Cortex of kidney (tissue), 1 donor: Measurements from ENCODE around the gene NEFH.
"Not testable (repeated sequence)": the region's sequence is repeated elsewhere in the genome, so short reads cannot be mapped to it uniquely, and the experiment has no call there.

Source experiments
- DNase-seq: peaks from one replicate; lab custom pipeline; 2025; lab: John Stamatoyannopoulos, UW

Gene NEFH

DNA sequence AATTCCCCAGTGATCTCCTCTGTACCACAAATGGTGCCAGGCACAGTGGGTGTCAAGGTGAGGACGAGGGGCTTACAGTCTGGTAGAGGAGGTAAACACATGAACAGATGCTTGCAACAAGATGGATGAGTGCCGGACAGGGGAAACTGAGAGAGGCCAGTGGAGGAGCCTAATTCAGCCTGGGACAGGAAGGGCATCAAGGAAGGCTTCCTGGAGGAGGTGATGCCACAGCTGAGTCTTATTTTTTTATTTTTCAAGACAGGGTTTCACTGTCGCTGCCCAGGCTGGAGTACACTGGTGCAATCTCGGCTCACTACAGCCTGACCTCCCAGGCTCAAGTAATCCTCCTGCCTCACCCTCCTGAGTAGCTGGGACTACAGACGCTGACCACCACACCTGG is 18.8 kb upstream of the NEFH start:
- no peak for DNase-seq

DNA sequence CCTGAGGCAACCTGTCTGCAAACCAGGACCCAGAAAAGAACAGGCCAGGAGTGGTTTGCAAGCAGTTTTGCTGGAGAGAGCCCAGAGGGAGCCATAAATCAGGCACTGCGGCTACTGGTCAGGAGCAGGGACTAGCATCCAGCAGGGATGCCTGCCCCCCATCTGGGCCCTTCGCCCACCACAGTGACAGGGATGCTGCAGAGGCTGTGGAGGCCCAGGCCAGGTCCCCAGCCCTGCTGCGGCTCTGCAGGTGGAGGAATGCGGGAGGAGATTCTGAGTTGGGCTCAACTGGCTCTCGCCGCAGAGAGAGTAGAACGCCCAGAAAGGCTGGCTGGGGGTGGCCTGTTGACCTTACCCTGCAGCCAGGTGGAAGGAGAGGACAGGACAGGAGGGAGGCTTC is 16.4 kb upstream of the NEFH start:
- DNase-seq, result no peak

DNA sequence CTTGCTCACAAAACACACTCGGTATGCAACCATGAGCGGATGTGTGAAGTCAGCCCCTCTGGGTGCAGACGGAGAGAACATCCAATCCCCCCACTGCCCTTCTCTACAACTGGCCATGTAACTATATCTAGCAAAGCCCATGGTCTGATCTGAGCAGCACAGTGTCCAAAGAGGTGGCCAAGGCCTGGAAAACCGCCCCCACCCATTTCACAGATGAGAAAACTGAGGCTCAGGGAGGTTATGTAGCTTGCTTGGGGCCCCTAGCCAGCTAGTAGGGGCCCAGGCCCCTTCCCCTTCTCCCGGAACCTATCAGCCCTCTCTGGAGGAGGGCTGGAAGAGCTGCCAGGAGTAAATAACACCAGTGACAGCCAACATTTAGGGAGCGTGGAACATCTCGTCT is 15.4 kb upstream of the NEFH start:
- DNase-seq, result no peak

DNA sequence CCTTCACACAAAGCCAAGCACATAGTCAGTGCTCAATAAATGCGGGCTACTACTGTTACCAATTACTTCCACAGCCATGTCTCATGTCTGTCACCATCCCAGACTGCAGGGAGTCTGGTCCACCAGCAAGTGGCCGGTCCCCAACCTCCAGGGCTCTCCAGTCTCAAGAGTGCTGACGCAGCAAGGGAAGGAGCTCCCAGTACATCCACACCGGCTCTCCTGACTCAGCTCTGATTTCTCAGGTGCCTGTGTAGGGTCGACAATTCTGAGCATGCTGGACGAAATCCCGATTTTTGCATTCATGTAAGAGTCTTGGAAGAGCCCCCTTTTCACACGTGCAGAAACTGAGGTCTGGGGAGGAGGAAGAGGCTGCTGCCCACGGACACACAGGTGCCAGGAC is 10.3 kb upstream of the NEFH start:
- no peak for DNase-seq

DNA sequence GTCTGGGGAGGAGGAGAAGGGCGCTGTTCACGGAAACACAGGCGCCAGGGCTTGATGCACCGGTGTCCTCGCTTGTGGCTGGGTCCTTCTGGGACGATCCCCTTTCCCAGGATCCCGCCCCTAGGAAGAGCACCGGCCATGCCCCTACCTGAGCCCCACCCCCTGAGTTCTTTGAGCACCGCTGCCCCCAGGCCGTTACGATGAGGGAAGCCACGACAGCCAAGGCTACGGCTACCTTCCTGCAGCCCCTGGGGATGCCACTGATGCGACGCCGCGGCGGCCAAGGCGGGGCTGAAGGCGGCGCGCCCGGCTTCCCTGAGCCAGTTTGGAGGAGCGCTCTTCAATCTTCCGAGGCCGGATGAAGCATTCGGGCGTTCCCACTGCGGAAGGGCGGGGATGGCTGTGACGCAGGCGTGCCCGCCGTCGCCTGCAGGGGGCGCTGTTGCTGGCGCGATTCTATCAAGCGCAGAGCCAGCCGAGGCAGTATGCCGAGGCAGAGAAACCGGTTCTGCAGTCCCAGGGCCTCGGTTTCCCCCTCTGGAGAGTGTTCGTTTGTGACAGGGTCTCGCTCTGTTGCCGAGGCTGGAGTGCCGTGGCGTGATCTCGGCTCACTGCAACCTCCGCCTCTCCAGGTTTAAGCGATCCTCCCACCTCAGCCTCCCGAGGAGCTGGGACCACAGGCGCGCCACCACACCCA is 9.7 kb upstream of the NEFH start:
- no peak for DNase-seq

DNA sequence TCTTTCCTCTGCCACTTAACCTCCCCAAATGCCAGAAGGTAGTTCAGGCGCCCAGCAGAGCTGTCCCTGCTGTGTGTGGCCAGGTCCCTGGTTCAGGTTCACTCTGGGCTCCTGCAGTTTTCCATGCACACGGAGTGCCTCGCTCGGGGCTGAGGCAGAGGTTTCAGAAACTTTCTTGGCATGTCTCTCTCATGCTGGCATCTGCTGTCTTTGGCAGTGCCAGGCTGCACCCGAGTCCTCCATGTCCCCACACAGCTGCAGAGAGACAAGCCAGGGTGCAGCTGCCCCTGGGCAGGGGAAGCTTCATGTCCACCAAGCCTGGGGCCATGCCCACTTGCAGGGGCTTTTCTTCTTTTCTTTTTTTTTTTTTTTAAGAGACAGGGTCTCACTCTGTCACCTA is 7.0 kb upstream of the NEFH start:
- DNase-seq, result no peak

DNA sequence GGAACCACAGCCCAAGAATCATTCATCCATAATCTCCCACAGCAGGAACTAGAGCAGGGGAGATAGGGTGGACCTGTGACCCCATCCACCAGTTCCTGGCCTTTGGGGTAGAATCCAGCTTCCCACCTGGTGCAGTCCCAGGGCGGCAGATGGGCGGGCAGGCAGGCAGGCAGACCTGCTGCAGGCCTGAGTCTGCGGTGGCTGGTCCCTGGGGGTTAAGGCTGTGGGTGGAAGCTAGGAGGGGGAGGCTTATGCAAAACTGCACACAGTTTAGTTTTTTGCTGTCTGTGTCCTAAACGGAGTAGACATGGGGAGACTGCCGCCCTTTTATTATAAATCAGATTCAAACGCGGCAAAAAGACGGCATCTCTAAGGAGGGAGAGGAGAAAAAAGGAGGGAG is 4.5 kb upstream of the NEFH start:
- DNase-seq, result no peak

DNA sequence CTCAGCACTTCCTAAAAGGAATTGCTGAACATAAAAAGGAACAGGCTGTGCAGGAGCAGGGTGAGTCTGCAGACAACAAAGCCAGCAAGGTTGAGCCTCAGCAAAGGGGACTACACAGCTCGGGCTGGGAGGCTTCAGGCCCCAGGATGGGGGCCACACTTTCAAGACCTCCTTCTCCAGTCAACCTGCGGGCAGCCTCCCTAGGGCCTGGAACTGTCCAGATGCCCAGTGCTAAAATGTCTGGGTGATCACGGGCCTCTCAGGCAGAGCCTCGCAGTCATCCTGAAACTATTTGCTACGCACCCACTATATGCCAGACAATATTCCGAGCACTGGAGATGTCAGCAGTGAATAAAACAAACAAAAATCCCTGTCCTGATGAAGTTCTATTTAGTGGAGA is 3.9 kb upstream of the NEFH start:
- no peak for DNase-seq

DNA sequence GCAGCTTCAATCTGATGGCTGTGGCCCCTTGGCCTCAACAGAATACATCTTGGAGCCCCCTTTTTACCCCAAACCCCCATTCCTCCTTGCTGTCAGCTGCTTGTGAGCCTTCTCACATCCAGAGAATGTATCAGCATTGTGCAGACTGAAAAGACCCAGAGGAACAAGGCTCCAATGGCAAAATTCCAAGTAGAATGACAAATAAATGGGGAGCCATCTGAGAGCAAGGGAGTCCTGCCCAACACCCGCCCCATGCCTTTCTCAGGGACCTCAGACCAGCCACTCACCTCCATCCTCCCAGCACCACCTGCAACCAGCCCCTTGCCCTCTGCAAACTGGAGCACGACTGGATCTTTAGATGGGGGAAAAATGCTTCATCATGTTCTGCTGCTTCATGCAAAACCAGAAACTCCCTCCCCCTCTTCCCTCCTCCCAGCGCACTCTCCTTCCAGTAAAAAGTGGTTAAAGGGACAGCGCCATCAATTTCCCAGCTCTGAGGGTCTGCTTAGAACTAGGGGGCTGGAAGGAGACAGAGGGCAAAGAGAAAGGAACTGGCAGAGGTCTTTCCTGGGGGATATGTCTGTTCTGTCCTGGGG is 2.2 kb upstream of the NEFH start:
- DNase-seq, result no peak

DNA sequence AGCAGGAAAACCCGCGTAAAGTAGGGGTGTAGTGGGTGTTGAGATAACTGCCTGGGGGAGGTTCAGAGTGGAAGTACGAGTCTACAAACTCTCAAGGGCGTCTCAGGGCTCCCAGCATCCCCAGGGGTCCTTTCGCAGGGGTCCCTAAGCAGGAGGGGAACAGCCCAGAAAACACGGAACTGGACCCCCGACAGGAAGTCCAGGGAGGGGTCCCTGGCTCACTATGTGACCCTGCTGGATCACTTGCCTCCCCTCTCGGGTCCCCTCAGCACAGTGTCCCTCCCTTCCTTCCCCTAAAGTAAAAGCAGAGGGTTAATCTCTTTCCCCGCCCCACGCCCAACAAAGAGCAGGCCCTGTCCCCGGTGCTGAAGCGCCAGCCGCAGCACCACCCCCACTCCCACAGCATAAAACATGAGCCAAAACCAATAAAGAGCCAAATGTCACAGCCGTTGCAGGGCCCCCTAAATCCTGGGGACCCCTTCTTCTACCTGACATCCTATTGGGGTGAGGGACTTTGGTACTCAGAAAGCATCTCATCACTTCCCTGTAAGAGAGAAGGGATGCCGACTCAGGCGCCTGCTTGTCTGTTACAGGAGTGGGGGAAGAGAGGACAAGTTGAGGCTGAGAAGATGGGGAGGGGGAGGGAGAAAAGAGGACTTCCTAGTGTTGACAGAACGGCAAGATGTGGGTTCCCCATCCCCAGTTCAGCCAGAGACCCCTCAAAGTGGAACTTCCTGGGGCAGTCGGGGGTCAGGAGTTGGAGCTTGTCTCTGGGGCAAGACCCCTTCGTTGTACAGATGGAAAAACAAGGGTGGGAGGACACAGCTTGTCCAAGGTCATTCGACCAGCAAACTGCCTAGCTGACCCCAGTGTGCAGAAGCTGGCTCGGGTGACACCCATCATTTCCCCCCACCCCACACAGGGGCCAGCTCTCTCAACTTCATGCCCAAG is 1.4 kb upstream of the NEFH start:
- no peak for DNase-seq

DNA sequence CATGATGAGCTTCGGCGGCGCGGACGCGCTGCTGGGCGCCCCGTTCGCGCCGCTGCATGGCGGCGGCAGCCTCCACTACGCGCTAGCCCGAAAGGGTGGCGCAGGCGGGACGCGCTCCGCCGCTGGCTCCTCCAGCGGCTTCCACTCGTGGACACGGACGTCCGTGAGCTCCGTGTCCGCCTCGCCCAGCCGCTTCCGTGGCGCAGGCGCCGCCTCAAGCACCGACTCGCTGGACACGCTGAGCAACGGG is 169 bp downstream of the NEFH start:
- DNase-seq, result no peak

DNA sequence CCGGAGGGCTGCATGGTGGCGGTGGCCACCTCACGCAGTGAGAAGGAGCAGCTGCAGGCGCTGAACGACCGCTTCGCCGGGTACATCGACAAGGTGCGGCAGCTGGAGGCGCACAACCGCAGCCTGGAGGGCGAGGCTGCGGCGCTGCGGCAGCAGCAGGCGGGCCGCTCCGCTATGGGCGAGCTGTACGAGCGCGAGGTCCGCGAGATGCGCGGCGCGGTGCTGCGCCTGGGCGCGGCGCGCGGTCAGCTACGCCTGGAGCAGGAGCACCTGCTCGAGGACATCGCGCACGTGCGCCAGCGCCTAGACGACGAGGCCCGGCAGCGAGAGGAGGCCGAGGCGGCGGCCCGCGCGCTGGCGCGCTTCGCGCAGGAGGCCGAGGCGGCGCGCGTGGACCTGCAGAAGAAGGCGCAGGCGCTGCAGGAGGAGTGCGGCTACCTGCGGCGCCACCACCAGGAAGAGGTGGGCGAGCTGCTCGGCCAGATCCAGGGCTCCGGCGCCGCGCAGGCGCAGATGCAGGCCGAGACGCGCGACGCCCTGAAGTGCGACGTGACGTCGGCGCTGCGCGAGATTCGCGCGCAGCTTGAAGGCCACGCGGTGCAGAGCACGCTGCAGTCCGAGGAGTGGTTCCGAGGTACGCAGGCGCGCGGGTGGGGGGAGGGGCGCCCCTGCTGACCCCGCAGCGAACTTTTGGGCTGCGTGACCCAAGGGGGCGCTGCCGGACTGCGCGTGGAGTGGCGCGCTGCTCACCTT is 670 bp downstream of the NEFH start:
- DNase-seq, result no peak

DNA sequence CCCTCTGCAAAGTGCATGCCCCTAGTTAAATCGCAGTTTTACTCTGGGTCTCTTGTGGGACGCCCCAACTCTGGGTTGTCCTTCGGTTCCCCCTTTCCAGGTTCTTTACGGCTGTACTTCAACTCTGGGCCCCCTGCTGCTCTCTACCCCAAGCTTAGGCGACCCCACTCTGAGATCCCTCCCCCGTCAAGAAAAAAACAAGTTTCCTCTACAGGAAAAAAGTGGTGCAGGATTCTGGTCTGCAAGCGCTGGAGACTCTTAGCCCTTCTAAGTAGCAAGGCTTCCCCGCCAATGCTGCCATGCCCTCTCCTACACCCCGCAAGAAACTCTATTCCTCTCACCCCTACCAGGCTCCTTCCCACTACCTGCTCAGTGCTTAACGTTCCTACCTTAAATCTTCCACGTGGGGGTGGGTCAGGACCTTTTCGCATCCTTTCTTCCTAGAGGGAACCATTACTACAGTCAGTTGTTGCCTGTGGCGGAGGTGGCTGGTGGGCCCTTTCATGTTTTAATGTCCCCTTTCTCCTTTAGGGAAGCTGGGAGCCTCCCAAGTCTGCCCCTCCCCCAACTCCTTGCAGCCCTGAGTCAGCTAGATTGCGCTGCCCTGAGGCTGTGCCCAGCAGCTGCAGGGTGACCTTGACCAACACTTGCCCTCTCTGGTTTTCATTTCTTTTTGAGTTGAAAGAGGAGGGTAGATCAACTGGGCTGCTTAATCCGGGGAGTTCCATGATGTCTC is 1.4 kb downstream of the NEFH start:
- DNase-seq, result no peak

DNA sequence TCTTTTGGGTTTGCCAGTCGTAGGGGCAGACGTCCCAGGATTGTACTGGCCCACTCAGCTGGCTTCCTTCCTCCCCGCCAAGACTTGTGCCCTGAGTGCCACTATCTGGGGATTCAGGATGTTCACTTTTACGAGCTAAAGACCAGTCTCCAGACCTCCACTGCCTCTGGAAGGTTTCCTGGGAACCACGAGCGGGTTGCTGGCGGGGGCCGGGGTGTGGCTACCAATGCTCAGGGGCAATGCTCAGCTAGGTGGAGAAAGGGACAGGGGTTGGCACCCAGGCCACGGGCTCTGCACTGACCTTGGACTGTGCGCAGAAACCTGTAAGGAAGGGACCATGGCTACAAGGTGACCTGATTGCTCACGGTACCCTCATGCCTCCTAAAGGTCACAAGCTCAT is 2.2 kb downstream of the NEFH start:
- no peak for DNase-seq

DNA sequence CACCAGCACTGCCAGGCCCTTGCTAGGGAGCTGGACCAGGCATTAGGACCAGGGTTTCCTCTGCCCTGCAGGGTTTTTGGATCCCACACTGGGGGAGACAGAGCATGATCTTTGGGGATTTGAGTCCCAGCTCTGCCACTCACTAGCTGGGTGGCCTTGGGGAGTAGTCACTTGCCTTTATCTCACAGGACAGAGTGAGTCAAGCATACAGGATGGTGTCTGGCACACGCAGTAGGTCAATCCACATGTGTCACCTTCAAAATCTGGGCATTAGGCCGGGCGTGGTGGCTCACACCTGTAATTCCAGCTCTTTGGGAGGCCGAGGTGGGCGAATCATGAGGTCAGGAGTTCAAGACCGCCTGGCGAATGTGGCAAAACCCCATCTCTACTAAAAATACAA is 2.7 kb downstream of the NEFH start:
- DNase-seq, result no peak

DNA sequence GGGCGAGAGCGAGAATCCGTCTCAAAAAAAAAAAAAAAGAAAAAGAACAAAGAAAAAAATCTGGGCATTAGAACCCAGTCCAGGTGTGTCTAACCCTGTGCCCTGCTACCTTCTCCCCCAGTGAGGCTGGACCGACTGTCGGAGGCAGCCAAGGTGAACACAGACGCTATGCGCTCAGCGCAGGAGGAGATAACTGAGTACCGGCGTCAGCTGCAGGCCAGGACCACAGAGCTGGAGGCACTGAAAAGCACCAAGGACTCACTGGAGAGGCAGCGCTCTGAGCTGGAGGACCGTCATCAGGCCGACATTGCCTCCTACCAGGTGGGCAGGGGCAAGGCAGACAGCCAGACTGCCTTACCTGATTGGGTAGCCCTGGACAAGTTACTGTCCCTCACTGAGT is 3.2 kb downstream of the NEFH start:
- no peak for DNase-seq

DNA sequence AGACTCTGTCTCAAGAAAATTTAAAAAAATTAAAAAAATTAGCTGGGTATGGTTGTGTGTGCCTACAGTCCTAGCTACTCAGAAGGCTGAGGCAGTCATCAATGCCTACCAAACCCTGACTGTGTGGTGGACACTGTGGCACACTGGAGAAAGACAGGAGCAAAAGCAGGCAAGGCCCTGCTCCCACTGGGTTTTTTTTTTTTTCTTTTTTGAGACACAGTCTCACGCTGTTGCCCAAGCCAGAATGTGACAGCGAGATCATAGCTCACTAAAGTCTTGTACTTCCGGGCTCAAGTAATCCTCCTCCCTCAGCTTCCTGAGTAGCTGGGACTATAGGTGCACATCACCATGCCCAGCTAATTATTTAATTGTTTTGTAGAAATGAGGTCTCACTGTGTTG is 4.6 kb downstream of the NEFH start:
- no peak for DNase-seq

DNA sequence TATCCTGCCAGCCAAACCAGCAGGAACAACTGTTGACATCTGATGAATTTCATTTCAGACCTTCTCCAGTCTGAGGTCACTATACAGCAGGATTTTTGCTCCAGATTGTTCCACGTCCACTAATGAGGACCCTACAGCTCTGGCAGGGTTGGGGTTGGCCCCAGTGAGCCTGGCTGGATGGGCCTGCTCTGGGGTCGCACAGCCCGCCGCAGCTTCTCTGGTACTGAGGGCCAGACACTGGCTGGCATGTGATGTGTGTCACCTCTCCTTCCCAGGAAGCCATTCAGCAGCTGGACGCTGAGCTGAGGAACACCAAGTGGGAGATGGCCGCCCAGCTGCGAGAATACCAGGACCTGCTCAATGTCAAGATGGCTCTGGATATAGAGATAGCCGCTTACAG is 5.4 kb downstream of the NEFH start:
- DNase-seq, result no peak

DNA sequence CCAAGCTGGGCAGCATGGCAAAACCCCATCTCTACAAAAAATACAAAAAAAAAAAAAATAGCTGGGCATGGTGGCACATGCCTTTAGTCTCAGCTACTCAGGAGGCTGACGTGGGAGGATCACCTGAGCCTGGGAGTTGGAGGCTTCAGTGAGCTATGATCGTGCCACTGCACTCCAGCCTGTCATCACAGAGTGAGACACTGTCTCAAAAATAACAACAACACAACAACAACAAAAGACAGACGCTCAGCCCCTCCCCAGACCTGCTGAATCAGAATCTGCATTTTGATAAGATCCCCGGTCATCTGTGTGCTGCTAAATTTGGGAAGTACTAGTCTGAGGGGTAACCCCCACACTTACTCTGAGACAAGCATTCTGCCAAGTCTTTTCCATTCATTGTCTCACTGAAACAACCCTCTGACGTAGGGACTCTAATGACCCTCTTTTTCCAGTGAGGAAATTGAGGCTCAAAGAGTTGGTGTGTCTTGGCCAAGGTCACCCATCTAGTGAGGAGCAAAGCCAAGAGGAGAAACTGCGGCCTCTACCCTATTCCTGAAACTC is 7.5 kb downstream of the NEFH start:
- DNase-seq, result no peak

DNA sequence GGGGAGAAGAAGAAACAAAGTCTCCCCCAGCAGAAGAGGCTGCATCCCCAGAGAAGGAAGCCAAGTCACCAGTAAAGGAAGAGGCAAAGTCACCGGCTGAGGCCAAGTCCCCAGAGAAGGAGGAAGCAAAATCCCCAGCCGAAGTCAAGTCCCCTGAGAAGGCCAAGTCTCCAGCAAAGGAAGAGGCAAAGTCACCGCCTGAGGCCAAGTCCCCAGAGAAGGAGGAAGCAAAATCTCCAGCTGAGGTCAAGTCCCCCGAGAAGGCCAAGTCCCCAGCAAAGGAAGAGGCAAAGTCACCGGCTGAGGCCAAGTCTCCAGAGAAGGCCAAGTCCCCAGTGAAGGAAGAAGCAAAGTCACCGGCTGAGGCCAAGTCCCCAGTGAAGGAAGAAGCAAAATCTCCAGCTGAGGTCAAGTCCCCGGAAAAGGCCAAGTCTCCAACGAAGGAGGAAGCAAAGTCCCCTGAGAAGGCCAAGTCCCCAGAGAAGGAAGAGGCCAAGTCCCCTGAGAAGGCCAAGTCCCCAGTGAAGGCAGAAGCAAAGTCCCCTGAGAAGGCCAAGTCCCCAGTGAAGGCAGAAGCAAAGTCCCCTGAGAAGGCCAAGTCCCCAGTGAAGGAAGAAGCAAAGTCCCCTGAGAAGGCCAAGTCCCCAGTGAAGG is 9.2 kb downstream of the NEFH start:
- not testable (repeated sequence) for DNase-seq

DNA sequence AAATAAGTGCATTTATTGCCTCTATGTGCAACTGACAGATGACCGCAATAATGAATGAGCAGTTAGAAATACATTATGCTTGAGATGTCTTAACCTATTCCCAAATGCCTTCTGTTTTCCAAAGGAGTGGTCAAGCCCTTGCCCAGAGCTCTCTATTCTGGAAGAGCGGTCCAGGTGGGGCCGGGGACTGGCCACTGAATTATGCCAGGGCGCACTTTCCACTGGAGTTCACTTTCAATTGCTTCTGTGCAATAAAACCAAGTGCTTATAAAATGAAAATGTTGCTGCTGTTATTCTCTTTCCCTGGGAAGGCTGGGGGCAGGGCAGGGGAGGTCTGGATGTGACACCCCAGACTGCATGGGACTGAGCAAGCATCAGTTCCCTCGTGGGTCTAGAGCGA is 11.0 kb downstream of the NEFH start:
- DNase-seq, result no peak
